Heart left ventricle (tissue), 16 donors: ENCODE measurements around the gene RHOT1. TPM values are rescaled to one million over a fixed set of nuclear protein-coding genes. Genes with fewer than 3 reads are reported as not detected.

Experiments used
- ATAC-seq, 4 donors: fragments of 200-7000 bp; cut with Tn5 transposase; one replicate each; pipeline ENCODE4 v1.9.1; 2020 to 2022; ENCODE audit warnings: moderate library complexity in 4 of 4, mild to moderate bottlenecking in 3 of 4, moderate number of reproducible peaks in 1 of 4
- DNase-seq, 5 donors: peaks; one replicate each; pipeline ENCODE4 v3.0.0-alpha.2; 2020
- H3K27ac ChIP-seq, 12 donors: fragments of 200-600 bp; sonication (generic) in 4 of 12; one replicate each; pipeline versions ENCODE4 v1.5.0 to v1.8.0; 2016 to 2022; ENCODE audit warnings: mild to moderate bottlenecking in 2 of 12
- H3K27me3 ChIP-seq, 9 donors: fragments of 200-600 bp; sonication (generic) in 2 of 9; one replicate each; pipeline versions ENCODE4 v1.5.1 to v1.8.0; 2016 to 2022; ENCODE audit warnings: mild to moderate bottlenecking in 3 of 9
- H3K36me3 ChIP-seq, 9 donors: fragments of 200-600 bp; sonication (generic) in 2 of 9; one replicate each; pipeline versions ENCODE4 v1.5.0 to v1.8.0; 2018 to 2022; ENCODE audit warnings: mild to moderate bottlenecking in 2 of 9
- H3K4me1 ChIP-seq, 12 donors: fragments of 200-600 bp; sonication (generic) in 4 of 12; one replicate each; pipeline versions ENCODE4 v1.5.0 to v1.8.0; 2016 to 2022; ENCODE audit warnings: mild to moderate bottlenecking in 3 of 12
- H3K4me3 ChIP-seq, 12 donors: fragments of 200-600 bp; sonication (generic) in 4 of 12; one replicate each; pipeline versions ENCODE4 v1.5.0 to v1.8.0; 2017 to 2022; ENCODE audit warnings: mild to moderate bottlenecking in 9 of 12, moderate library complexity in 4 of 12
- H3K9me3 ChIP-seq, 12 donors: fragments of 200-600 bp; sonication (generic) in 4 of 12; one replicate each; pipeline versions ENCODE4 v1.5.0 to v1.8.0; 2016 to 2022; ENCODE audit warnings: mild to moderate bottlenecking in 1 of 12
- POLR2A ChIP-seq, 2 donors: fragments of 450-650 bp; IDR thresholded peaks; one replicate each; pipeline ENCODE4 v1.6.1; 2017; ENCODE audit warnings: antibody characterized with exemption in 2 of 2, mild to moderate bottlenecking in 2 of 2, moderate library complexity in 2 of 2
- WGBS, 4 donors: extraction: QIAGEN DNeasy Blood & Tissue Kit in 2 of 4; methylation state at CpG; one replicate each; pipeline versions ENCODE4 v1.1.5 to v1.1.7; 2013 to 2018; 5-methylcytosine and 5-hydroxymethylcytosine counted together
- intact Hi-C, 10 donors: fragments of 100-400 bp; cut with DNase I; formaldehyde crosslinking; loops; one replicate each; pipeline versions ENCODE4 v1.11.1 to v1.14.2; 2022
- polyA plus RNA-seq, 2 donors: library from polyadenylated mRNA; stranded (reverse); fragments of 200-250 nt; gene quantifications; one replicate each; pipeline ENCODE4 v1.2.3, GENCODE V29; 2013
- total RNA-seq, 9 donors: library from RNA; depleted of rRNA in 2 of 9; stranded (reverse); fragments of >200 nt in 2 of 9; fragmentation: NEBNext Ultra II Directional in 3 of 9; extraction: Animal tissue kit (Norgen Biotek cat#: 25700) in 3 of 9; gene quantifications; one replicate each; pipeline versions ENCODE4 v1.1.0 to v1.2.4, GENCODE V29; 2016 to 2023
- TF ChIP-seq, protein P1 (sequence below), 12 donors: fragments of 200-600 bp; sonication (generic) in 4 of 12; IDR thresholded peaks; one replicate each; pipeline versions ENCODE4 v1.5.0 to v1.8.0; 2018 to 2022; ENCODE audit warnings: antibody characterized with exemption in 12 of 12, mild to moderate bottlenecking in 5 of 12
- donor health status: ischemic (EF 13 %, LVEDD 7.1; RV severe dilation, severe dysfunction).
- donor health status: healthy with polysubstance abuse.
- donor health status: DM: no; HTN: yes; CAD: no.
- donor health status: DM: no; HTN: no; CAD: no.
- donor health status: ischemic (EF 25% LVEDD 6.9; RV normal size, moderate dysfunction).
- donor health status: ischemic (EF 25% LVEDD 5.7; RV mildly dilated, moderate dysfunction).
- donor health status: healthy.
- donor health status: DM: yes; HTN: yes; CAD: no.
- donor health status: ischemic (EF 35%, LVEDD 5.7; RV mildly dilated, moderate dysfunction).
- donor health status: nonischemic (EF 11% LVEDD 7.7; RV severe dilation, severe dysfunction).
- donor health status: DM: yes; HTN: yes; CAD: no.
- donor health status: PGD.
- donor health status: ischemic (EF 29% LVEDD 5.4; RV normal size, mild dysfunction).
- donor health status: nonischemic (EF 23%, LVEDD 6.1; RV moderate dilation, normal function).

The RHOT1 gene
- total and polyA plus RNA-seq, 11 donors: 41.5 to 76.8 (median 53.5) TPM

DNA sequence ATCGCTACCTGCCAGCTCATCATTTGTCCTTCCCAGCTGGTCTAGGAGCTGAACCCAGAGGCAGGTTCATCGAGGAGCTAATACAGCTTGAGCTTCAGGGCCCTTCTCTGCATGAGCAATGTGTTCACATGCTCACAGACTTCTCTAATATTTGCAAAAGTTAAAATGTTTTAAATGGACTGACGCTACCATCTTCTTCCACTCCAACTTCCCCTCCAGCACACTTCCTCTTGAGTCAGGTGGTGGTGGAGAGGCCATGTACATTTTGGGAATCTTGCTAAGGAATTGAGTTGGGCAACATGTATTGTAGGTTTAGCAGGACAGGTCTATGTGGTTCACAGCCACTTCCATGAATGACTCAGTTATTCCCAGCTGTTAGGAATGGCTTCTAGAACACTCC is 21.6 kb upstream of the RHOT1 start:
- H3K9me3 ChIP-seq: no peaks in the 10 kb centered on the region
- 79 to 89% (median 83%) methylated on average over 3 of the region's 3 CpGs for WGBS, 4 donors

GRCh38 chr17:32123782-32124181 is 18.5 kb upstream of the RHOT1 start:
- H3K36me3 ChIP-seq: no peaks in the 10 kb centered on the region
- H3K27me3 ChIP-seq: no peaks in the 10 kb centered on the region
- no peaks in the 10 kb centered on the region for H3K9me3 ChIP-seq
- 72 to 74% (median 73%) methylated on average over 6 of the region's 6 CpGs for WGBS, 4 donors
- TF ChIP-seq POLR2A (IDR thresholded peaks at IDR 0.05): no peak
- TF ChIP-seq, protein P1, sequence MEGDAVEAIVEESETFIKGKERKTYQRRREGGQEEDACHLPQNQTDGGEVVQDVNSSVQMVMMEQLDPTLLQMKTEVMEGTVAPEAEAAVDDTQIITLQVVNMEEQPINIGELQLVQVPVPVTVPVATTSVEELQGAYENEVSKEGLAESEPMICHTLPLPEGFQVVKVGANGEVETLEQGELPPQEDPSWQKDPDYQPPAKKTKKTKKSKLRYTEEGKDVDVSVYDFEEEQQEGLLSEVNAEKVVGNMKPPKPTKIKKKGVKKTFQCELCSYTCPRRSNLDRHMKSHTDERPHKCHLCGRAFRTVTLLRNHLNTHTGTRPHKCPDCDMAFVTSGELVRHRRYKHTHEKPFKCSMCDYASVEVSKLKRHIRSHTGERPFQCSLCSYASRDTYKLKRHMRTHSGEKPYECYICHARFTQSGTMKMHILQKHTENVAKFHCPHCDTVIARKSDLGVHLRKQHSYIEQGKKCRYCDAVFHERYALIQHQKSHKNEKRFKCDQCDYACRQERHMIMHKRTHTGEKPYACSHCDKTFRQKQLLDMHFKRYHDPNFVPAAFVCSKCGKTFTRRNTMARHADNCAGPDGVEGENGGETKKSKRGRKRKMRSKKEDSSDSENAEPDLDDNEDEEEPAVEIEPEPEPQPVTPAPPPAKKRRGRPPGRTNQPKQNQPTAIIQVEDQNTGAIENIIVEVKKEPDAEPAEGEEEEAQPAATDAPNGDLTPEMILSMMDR (IDR thresholded peaks at IDR 0.05): no peak
- peaks cover 0 to 18% (median 8%) of the 10 kb centered on the region in 12 donors for H3K4me1 ChIP-seq
- no peak for ATAC-seq
- intact Hi-C loops: loop anchor here in 1 of 10 donors (10.0 kb wide), 1 partner anchor 49 kb away; no protein-coding TSS in a partner anchor
- H3K4me3 ChIP-seq: no peak overlapping the region
- H3K27ac ChIP-seq: peak overlapping the region in 1 of 12 donors; percentile 9
- no peak for DNase-seq

More for the DNA sequence above, 21.6 kb upstream of the RHOT1 start:
- no peak for DNase-seq
- Histone ChIP-seq H3K4me1 (no peaks in the 10 kb centered on the region), H3K36me3 (no peaks in the 10 kb centered on the region), H3K27me3 (no peaks in the 10 kb centered on the region), H3K4me3 (no peak overlapping the region), H3K27ac (no peak overlapping the region)
- intact Hi-C loops: loop anchor here in 1 of 10 donors (10.0 kb wide), 1 partner anchor 46 kb away; no protein-coding TSS in a partner anchor
- no peak for ATAC-seq
- TF ChIP-seq, protein P1 (IDR thresholded peaks at IDR 0.05): no peak
- no peak for TF ChIP-seq POLR2A (IDR thresholded peaks at IDR 0.05)

DNA sequence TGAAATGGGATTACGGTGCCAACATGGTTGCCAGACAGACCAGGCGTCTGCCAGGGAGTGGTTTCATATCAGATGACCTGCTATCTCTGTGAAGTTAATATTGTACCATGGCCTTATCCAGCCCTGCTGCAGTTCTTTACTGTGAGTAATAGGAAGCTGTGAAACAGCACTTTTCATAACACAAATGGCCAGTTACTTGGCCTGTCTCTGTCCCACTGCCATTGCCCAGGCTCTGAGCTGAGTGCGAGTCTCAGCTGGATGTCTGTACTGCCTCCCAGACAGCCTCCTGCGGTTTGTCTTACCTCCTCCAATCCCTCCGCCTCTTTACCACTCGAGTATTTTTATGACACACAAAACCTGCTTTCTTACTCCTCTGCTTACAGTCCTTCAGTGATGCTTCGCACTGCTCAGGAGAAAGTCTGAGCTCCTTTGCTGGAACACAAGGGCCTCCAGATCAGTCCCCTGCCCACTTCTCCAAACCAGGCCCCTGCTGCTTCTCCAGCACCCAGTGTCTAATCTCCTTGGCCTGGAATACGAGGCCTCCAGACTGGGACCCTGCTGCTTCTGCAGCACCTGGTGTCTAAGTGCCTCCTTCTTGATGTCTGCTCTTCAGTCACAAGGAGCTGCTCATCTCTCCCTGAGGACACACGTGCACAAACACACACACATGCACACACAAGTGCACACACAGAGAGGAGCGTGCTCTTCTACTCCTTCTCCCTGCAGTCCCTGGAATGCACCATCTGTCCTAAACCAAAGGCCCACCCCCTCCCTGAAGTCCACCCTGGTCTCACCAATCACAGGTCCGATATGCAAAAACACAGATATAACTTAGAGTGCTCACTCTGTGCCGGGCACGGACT is 17.1 kb upstream of the RHOT1 start:
- H3K4me1 ChIP-seq: peaks cover 0 to 21% (median 10%) of the 10 kb centered on the region in 12 donors
- H3K9me3 ChIP-seq: no peaks in the 10 kb centered on the region
- TF ChIP-seq, protein P1 (IDR thresholded peaks at IDR 0.05): no peak
- no peak for TF ChIP-seq POLR2A (IDR thresholded peaks at IDR 0.05)
- H3K27ac ChIP-seq: no peak overlapping the region
- 91 to 92% (median 92%) methylated on average over 13 of the region's 13 CpGs for WGBS, 4 donors
- intact Hi-C loops: loop anchor here in 1 of 10 donors (10.0 kb wide), 1 partner anchor 50 kb away; no protein-coding TSS in a partner anchor
- no peak for ATAC-seq
- peaks cover 0 to 5% (median 0%) of the 10 kb centered on the region in 9 donors for H3K36me3 ChIP-seq
- H3K4me3 ChIP-seq: no peak overlapping the region
- no peaks in the 10 kb centered on the region for H3K27me3 ChIP-seq
- no peak for DNase-seq

GRCh38 chr17:32125848-32126153 is 16.5 kb upstream of the RHOT1 start:
- intact Hi-C loops: loop anchor here in 2 of 10 donors (2.0 to 10.0 kb wide), 2 partner anchors 15 to 51 kb away; no protein-coding TSS in a partner anchor
- WGBS, 4 donors: 94 to 100% (median 95%) methylated on average over 2 of the region's 2 CpGs
- Histone ChIP-seq H3K27ac (no peak overlapping the region), H3K27me3 (no peaks in the 10 kb centered on the region), H3K36me3 (peaks cover 0 to 7% (median 0%) of the 10 kb centered on the region in 9 donors), H3K4me1 (peaks cover 0 to 21% (median 10%) of the 10 kb centered on the region in 12 donors), H3K4me3 (no peak overlapping the region), H3K9me3 (no peaks in the 10 kb centered on the region)
- DNase-seq: no peak
- ATAC-seq: no peak
- no peak for TF ChIP-seq POLR2A (IDR thresholded peaks at IDR 0.05)
- TF ChIP-seq, protein P1 (IDR thresholded peaks at IDR 0.05): no peak
